T-helper 1 cell treated with Interleukin-12 subunit alpha and Interleukin-12 subunit beta and Interleukin-4 antibody, amounts not matched to agents 30 μg/mL and 1 μg/mL, for 36 hours (primary cell): ENCODE measurements around the gene RAB27B.

Source experiments
- H3K27ac Mint-ChIP-seq: one replicate; pipeline ENCODE4 v1.8.0; 2021; ENCODE audit warnings: mild to moderate bottlenecking, mixed read lengths
- H3K27me3 Mint-ChIP-seq: one replicate; pipeline ENCODE4 v1.8.0; 2021; ENCODE audit warnings: low read depth, mixed read lengths
- H3K36me3 Mint-ChIP-seq: one replicate; pipeline ENCODE4 v1.8.0; 2021; ENCODE audit warnings: low read depth, mixed read lengths
- H3K4me1 Mint-ChIP-seq: one replicate; pipeline ENCODE4 v1.8.0; 2021; ENCODE audit warnings: low read depth, mixed read lengths
- H3K4me3 Mint-ChIP-seq: one replicate; pipeline ENCODE4 v1.8.0; 2021; ENCODE audit warnings: mild to moderate bottlenecking, moderate library complexity, mixed read lengths
- H3K9me3 Mint-ChIP-seq: one replicate; pipeline ENCODE4 v1.8.0; 2021; ENCODE audit warnings: mixed read lengths

The RAB27B gene, protein sequence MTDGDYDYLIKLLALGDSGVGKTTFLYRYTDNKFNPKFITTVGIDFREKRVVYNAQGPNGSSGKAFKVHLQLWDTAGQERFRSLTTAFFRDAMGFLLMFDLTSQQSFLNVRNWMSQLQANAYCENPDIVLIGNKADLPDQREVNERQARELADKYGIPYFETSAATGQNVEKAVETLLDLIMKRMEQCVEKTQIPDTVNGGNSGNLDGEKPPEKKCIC

DNA sequence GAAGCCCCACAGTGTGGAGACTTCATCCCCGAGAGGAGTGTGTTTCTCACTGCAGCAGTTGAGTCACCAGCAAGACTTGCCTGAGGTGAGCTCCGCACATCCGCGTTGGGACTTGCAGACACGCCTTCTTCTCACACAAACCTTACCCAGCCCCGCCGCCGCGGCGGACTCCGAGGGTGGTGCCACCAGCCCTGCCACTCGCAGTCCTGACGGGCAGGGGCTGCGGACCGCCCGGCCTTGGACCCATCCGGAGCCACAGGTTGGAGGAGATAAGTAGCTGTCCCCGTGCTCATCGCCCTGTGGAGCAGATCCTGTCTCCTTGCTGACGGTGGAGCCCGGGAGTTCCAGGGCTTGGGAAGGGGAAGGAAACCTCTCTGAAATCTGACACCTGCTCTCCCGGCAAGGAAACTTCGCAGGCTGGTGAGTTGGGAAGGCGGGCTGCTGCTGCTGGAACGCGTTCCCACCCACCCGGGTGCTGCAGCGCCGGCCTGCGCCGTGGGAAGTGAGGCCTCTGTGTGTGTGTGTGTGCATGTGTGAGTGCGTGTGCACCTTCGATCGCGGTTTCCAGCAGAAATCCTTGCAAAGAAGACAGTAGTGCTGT, at the start of gene RAB27B:
RAB27B (plus strand) TSS at position 197 of the 601 bp plus-strand sequence. CDS start 49,109 bp downstream, outside the sequence.
- Mint-ChIP-seq H3K36me3 (peaks cover 2% of the 10 kb centered on the region), H3K27me3 (peaks cover 52% of the 10 kb centered on the region), H3K4me3 (peak within 1 kb of the TSS; percentile 75), H3K27ac (no peak within 1 kb of the TSS), H3K9me3 (peaks cover 9% of the 10 kb centered on the region), H3K4me1 (peaks cover 12% of the 10 kb centered on the region)

DNA sequence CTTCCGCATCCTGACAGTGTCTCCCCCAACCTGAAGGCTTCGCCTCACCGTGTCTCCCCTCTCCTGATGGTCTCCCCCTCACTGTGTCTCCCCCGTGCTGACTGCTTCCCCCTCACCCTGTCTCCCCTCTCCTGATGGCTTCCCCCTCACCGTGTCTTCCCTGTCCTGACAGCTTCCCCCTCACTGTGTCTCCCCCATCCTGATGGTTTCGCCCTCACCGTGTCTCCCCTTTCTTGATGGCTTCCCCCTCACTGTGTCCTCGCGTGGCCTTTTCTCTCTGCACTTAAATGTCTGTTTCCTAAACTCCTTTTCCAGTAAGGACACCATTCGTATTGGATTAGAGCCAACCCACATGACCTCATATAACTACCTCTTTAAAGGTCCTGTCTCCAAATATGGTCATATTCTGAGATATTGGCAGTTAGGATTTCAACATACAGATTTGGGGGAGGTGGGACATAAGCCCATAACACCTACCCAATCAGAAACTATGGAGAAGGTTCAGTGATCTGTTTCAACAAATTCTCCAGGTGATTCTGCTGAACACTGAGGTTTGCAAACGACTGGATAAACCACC, 47.9 kb upstream of the RAB27B start:
- no peak overlapping the region for H3K27ac Mint-ChIP-seq
- H3K36me3 Mint-ChIP-seq = no peaks in the 10 kb centered on the region
- no peaks in the 10 kb centered on the region for H3K9me3 Mint-ChIP-seq
- peaks cover 3% of the 10 kb centered on the region for H3K4me1 Mint-ChIP-seq
- H3K4me3 Mint-ChIP-seq = no peak overlapping the region
- peaks cover 3% of the 10 kb centered on the region for H3K27me3 Mint-ChIP-seq

DNA sequence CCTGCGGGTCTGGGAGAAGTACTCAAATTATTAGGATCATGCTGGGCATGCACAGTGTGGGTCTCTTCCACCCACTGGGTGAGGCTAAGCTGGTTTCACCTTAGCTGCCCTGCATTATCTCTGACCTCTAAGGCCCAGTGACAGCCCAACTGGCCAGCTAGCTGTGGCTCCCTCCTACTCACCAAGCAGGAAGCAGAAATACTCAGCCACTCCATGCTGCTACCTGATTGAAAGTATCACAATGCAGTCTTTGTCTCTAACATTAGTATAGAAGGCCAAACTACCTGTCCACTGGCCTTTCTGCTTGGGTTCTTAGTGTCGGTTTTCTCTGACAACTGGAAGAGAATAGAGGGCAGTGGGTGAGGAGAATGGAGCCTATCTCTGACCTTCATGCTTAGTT, 47.3 kb upstream of the RAB27B start:
- Mint-ChIP-seq H3K4me1 (peaks cover 3% of the 10 kb centered on the region), H3K27me3 (peaks cover 3% of the 10 kb centered on the region), H3K27ac (no peak overlapping the region), H3K9me3 (no peaks in the 10 kb centered on the region), H3K36me3 (no peaks in the 10 kb centered on the region), H3K4me3 (no peak overlapping the region)

DNA sequence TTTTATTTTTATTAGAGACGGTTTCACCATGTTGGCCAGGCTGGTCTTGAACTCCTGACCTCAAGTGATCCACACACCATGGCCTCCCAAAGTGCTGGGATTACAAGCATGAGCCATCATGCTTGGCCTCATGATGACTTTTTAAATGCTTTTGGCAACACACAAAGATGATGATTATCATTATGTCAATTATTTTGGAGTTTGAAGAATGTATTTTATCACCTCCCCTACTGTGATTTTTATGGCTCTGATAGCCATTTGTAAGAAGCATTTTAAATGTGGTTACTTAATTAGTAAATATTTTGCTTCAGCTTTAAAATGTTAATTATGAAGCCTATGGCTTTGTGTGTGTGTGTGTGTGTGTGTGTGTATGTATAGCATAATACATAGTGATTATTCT, 45.1 kb upstream of the RAB27B start:
- H3K4me1 Mint-ChIP-seq = peaks cover 1% of the 10 kb centered on the region
- H3K27me3 Mint-ChIP-seq = peaks cover 2% of the 10 kb centered on the region
- no peaks in the 10 kb centered on the region for H3K9me3 Mint-ChIP-seq
- H3K4me3 Mint-ChIP-seq = no peak overlapping the region
- H3K36me3 Mint-ChIP-seq = no peaks in the 10 kb centered on the region
- no peak overlapping the region for H3K27ac Mint-ChIP-seq

DNA sequence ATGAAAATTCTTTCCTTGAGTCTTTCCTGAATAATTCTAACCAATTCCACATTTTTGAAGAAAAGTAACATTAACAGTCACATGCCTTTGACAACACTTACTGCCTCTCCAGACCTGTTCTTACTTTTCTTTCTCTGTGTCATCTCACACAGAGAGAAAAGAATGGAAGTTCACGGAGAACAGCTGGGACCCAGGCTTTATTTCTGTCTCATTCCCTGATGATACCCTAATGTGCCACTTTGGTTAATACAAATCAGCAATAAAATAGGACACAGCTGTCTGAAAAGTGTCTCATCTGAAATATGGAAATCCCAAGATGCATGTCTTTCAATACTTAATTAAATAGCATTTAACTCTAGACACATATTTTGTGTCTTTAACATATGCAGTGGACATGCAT, 42.1 kb upstream of the RAB27B start:
- H3K27me3 Mint-ChIP-seq = peaks cover 6% of the 10 kb centered on the region
- peaks cover 1% of the 10 kb centered on the region for H3K4me1 Mint-ChIP-seq
- no peaks in the 10 kb centered on the region for H3K9me3 Mint-ChIP-seq
- no peak overlapping the region for H3K27ac Mint-ChIP-seq
- no peaks in the 10 kb centered on the region for H3K36me3 Mint-ChIP-seq
- no peak overlapping the region for H3K4me3 Mint-ChIP-seq

DNA sequence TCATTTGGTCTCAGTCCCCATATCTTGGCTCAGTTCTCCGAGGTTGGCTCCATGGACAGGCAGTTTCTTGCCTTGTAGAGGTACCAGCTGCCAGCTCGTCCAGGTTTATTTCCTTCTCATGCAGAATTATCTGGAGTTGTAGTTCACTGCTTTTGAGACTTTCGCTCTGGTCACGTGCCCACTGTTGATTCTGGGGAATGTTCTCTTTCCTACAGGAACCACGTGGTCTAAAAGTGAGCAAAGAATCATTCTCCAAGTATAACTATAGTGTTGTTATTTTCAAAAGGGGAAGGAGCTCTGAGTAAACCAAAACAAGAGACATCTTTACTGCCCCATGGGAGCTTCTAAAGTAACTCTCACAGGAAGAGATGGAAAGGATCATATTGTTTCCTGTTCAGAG, 41.2 kb upstream of the RAB27B start:
- no peaks in the 10 kb centered on the region for H3K9me3 Mint-ChIP-seq
- H3K4me3 Mint-ChIP-seq = no peak overlapping the region
- H3K27ac Mint-ChIP-seq = no peak overlapping the region
- peaks cover 10% of the 10 kb centered on the region for H3K27me3 Mint-ChIP-seq
- no peaks in the 10 kb centered on the region for H3K36me3 Mint-ChIP-seq
- peaks cover 1% of the 10 kb centered on the region for H3K4me1 Mint-ChIP-seq

DNA sequence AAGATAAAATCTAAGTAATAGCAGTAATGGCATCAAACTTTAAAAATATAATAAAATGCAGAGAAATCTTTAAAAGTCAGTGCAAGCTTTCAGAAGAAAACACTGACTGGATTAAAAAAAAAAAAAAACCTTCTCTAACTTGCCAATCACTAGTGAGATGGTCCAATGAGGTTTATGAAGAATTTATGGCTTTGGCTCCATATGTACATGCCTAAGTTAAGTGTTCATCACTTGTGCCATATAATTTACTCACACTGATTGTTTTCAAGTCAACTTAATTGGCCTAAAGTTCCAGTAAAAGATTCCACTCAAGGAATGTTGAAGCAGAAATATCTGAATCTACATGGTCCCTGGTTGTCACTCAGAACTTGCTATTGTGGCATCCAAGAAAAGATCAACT, 40.7 kb upstream of the RAB27B start:
- Mint-ChIP-seq H3K9me3 (no peaks in the 10 kb centered on the region), H3K4me1 (peaks cover 1% of the 10 kb centered on the region), H3K4me3 (no peak overlapping the region), H3K27ac (no peak overlapping the region), H3K27me3 (peaks cover 10% of the 10 kb centered on the region), H3K36me3 (no peaks in the 10 kb centered on the region)

DNA sequence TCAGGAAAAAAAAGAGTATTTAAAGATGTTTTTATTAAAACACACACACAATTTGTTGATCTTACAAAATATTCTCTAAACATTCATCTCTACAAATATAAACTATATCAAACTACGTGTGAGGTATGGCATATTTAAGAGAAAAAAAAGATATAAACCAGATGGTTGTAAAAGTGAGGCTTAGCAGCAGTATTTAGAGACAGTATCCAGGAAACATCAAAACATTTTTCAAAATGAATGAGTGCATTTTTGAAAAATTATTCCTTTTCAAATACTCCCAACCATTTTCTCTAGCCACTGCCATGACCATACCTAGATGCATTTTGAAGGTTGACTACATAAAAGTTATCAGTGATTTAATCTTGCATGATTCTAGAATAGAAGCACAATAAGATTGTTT, 38.2 kb upstream of the RAB27B start:
- Mint-ChIP-seq H3K9me3 (no peaks in the 10 kb centered on the region), H3K4me3 (no peak overlapping the region), H3K27ac (no peak overlapping the region), H3K27me3 (peaks cover 12% of the 10 kb centered on the region), H3K4me1 (peaks cover 1% of the 10 kb centered on the region), H3K36me3 (no peaks in the 10 kb centered on the region)

DNA sequence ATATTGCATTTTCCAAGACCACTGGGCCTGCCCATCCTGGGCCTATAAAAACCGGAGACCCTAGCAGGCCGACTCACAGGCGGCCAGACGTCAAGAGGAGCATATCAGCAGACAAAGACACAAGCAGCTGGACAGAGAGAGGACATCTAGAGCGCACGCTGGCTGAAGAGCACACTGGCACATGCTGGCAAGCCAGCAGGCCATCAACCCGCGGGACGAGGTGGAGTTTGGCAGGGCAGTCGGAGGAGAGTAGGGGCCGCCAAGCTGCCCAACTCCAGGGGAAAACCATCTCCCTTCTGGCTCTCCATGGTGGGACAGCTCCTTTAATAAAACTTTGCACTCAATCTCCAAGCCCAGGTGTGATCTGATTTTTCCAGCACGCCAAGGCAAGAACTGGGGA, 36.6 kb upstream of the RAB27B start:
- Mint-ChIP-seq H3K27ac (no peak overlapping the region), H3K4me1 (peaks cover 1% of the 10 kb centered on the region), H3K36me3 (no peaks in the 10 kb centered on the region), H3K27me3 (peaks cover 12% of the 10 kb centered on the region), H3K4me3 (no peak overlapping the region), H3K9me3 (no peaks in the 10 kb centered on the region)

DNA sequence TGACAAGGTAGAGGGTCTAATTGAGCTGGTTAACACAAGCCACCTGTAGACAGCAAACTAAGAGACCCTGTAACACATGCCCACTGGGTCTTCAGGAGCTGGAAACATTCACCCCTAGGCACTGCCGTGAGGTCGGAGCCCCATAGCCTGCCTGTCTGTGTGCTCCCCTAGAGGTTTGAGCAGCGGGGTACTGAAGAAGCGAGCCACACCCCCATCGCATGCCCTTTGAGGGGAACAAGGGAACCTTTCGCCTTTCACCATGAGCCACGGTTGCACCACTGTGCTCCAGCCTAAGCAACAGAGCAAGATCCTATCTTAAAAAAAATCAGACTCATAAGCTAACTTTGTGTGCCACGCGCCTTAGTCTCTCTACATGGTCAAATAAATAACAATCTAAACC, 36.2 kb upstream of the RAB27B start:
- H3K4me1 Mint-ChIP-seq = peaks cover 1% of the 10 kb centered on the region
- H3K9me3 Mint-ChIP-seq = no peaks in the 10 kb centered on the region
- H3K4me3 Mint-ChIP-seq = no peak overlapping the region
- H3K27ac Mint-ChIP-seq = no peak overlapping the region
- peaks cover 12% of the 10 kb centered on the region for H3K27me3 Mint-ChIP-seq
- no peaks in the 10 kb centered on the region for H3K36me3 Mint-ChIP-seq

DNA sequence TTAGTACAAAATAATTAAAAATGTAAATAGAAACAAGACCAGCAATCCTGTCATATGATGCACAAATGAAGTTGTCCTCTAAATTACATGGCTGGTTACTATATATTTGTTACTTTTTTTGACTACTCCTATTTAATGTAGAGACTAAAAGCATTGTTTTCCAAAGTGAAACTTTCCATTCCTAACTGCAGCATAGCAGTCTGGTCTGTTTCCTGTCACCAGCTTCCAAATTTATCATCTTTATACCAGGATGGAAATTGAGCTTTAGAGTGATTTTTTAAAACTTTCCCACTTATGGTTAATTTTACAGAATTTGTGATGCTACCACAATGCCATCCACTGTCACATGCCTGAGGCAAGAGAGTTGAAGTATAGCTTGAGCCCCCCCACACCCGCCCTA, 33.5 kb upstream of the RAB27B start:
- no peaks in the 10 kb centered on the region for H3K9me3 Mint-ChIP-seq
- no peak overlapping the region for H3K4me3 Mint-ChIP-seq
- H3K27ac Mint-ChIP-seq = no peak overlapping the region
- no peaks in the 10 kb centered on the region for H3K36me3 Mint-ChIP-seq
- peaks cover 12% of the 10 kb centered on the region for H3K27me3 Mint-ChIP-seq
- no peaks in the 10 kb centered on the region for H3K4me1 Mint-ChIP-seq

DNA sequence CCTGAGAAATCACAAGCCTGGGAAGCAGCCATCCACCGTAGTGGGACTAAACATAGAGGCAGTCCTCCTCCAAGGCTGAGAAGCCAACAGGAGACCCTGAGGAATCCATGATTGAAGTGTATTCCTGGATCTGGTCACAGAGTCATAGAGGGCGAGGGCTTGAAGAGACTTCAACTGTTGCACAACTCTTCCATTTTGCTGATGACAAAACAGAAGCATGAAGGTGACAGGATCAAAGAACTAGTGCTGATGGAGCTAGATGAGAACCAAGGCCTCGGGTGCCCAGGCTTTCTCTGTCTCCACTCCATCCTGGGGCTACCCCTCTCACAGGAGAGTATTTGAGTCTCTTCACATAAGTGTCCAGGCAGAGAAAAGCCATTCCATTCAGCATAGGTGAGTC, 30.1 kb upstream of the RAB27B start:
- no peak overlapping the region for H3K27ac Mint-ChIP-seq
- no peaks in the 10 kb centered on the region for H3K4me1 Mint-ChIP-seq
- no peaks in the 10 kb centered on the region for H3K36me3 Mint-ChIP-seq
- H3K27me3 Mint-ChIP-seq = peaks cover 9% of the 10 kb centered on the region
- H3K4me3 Mint-ChIP-seq = no peak overlapping the region
- no peaks in the 10 kb centered on the region for H3K9me3 Mint-ChIP-seq

DNA sequence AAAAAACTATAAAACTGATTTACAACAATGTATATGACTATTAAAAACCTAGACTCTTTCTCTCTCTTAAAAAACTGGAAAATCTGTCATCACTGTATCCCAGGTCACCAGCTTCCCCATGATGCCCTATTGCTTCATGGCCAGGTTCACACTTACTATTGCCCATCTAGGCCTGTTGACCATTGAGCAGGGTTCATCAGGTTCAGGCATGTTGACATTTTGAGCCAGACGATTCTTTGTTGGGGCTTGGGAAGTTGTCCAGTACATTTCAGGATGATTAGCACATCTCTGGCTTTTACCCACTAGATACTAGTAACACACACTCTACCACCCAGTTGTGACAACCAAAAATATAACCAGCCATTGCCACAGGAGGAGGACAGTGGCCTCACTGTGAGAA, 26.9 kb upstream of the RAB27B start:
- no peak overlapping the region for H3K4me3 Mint-ChIP-seq
- no peaks in the 10 kb centered on the region for H3K9me3 Mint-ChIP-seq
- H3K36me3 Mint-ChIP-seq = no peaks in the 10 kb centered on the region
- H3K27me3 Mint-ChIP-seq = peaks cover 17% of the 10 kb centered on the region
- peaks cover 14% of the 10 kb centered on the region for H3K4me1 Mint-ChIP-seq
- no peak overlapping the region for H3K27ac Mint-ChIP-seq

DNA sequence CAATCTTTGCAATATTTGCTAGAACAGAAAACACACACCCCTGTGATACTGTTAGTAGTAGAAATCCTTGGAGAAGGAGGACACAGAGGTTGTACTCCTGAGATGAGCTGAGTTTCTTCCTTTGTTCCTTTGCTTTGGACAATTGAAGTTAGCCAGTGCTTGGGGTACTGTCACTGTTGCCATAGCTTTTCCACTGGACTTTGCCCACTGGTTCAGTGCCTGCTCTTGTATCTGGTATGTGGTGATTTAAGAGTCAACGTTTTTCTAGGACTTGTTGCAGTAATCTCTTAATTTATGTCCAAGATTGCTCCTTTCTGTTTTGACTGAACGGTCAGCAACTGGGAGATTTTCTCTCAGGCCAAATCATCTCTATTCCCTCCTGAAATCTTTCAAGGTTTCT, 26.1 kb upstream of the RAB27B start:
- Mint-ChIP-seq H3K9me3 (no peaks in the 10 kb centered on the region), H3K36me3 (no peaks in the 10 kb centered on the region), H3K4me1 (peaks cover 14% of the 10 kb centered on the region), H3K4me3 (no peak overlapping the region), H3K27ac (no peak overlapping the region), H3K27me3 (peaks cover 17% of the 10 kb centered on the region)

DNA sequence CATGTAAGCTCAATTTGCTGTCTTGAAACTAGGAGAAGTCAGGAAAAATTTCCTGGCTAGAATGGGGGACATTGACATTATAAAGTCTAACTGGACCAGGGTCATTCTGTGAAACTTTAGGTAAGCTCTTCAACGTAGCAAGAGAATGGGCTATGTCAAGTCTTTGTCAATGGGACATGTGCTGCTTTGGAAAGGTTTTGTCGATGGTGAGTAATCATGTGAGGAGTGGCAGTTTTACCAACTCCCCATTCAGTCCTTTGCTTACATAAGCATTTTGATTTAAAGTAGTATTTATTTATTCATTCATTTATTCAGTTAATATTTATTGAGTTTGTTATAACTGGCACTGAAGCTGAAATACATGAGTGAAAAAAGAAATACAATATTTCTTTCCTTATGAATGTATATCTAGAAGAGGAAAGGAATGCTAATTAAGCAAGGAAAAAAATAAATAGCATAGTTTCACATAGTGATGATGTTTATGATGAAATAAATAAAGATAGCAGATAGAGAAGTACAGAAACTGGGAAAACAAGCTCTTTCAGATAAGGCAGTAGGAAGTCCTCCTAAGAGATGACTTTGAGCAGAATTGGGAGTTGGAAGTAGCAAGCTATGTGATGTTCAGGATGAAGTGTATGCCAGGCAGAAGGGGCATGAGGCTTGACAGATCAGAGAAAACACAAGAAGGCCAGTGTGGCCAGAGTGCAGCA, 25.4 kb upstream of the RAB27B start:
- Mint-ChIP-seq H3K4me3 (no peak overlapping the region), H3K27ac (no peak overlapping the region)

More for the DNA sequence above, 25.4 kb upstream of the RAB27B start:
- Mint-ChIP-seq H3K4me1 (peaks cover 14% of the 10 kb centered on the region), H3K27me3 (peaks cover 17% of the 10 kb centered on the region), H3K36me3 (no peaks in the 10 kb centered on the region), H3K9me3 (no peaks in the 10 kb centered on the region)
